ENCODE results near the gene AGMAT. TPM values are rescaled to one million over a fixed set of nuclear protein-coding genes. Genes with fewer than 3 reads are reported as not detected.

AGMAT gene
- total and polyA plus RNA-seq, 8 donors, result 0.28 to 1.0 (median 0.50) TPM

- 95 to 96% methylated on average over 7 of the region's 7 CpGs for WGBS, 2 donors
- no peak overlapping the region for H3K27ac ChIP-seq
- DNase-seq (no peak), FAIRE-seq (no peak), ATAC-seq (no peak)
- H3K9me3 ChIP-seq, result no peaks in the 10 kb centered on the region
- no peaks in the 10 kb centered on the region for H3K27me3 ChIP-seq
- H3K4me1 ChIP-seq, result no peaks in the 10 kb centered on the region
- H3K36me3 ChIP-seq, result peaks cover 0 to 10% (median 0%) of the 10 kb centered on the region in 3 donors
- intact Hi-C loops (cut with DNase I), result no loop called here
- H3K4me3 ChIP-seq, result no peak overlapping the region
- no peak for TF ChIP-seq CTCF (IDR thresholded peaks at IDR 0.05)
These were observed 9.2 kb downstream of the AGMAT start for GRCh38 chr1:15575549-15576150.

GRCh38 chr1:15574741-15575140 is 10.1 kb downstream of the AGMAT start:
- Histone ChIP-seq H3K4me1 (no peaks in the 10 kb centered on the region), H3K36me3 (peaks cover 0 to 13% (median 0%) of the 10 kb centered on the region in 3 donors), H3K4me3 (no peak overlapping the region), H3K9me3 (no peaks in the 10 kb centered on the region), H3K27ac (no peak overlapping the region), H3K27me3 (no peaks in the 10 kb centered on the region)
- DNase-seq (no peak), ATAC-seq (no peak), FAIRE-seq (no peak)
- WGBS, 2 donors, result 61 to 68% methylated on average over 6 of the region's 6 CpGs
- no peak for TF ChIP-seq CTCF (IDR thresholded peaks at IDR 0.05)
- intact Hi-C loops (cut with DNase I), result no loop called here

- intact Hi-C loops (cut with DNase I), result no loop called here
- no peak overlapping the region for H3K27ac ChIP-seq
These were observed 11.4 kb downstream of the AGMAT start for GRCh38 chr1:15573477-15573876.

GRCh38 chr1:15571266-15571665 is 13.6 kb downstream of the AGMAT start:
- no peak for FAIRE-seq
- H3K36me3 ChIP-seq, result peaks cover 0 to 46% (median 13%) of the 10 kb centered on the region in 3 donors
- no peak for ATAC-seq
- H3K27ac ChIP-seq, result no peak overlapping the region
- no peak for DNase-seq
- H3K9me3 ChIP-seq, result no peaks in the 10 kb centered on the region
- no peaks in the 10 kb centered on the region for H3K4me1 ChIP-seq
- no peak overlapping the region for H3K4me3 ChIP-seq
- TF ChIP-seq CTCF (IDR thresholded peaks at IDR 0.05), result no peak
- no peaks in the 10 kb centered on the region for H3K27me3 ChIP-seq
- intact Hi-C loops (cut with DNase I), result no loop called here

More at GRCh38 chr1:15573477-15573876, 11.4 kb downstream of the AGMAT start:
- 93 to 94% methylated on average over 9 of the region's 9 CpGs for WGBS, 2 donors
- no peaks in the 10 kb centered on the region for H3K4me1 ChIP-seq
- H3K36me3 ChIP-seq, result peaks cover 0 to 25% (median 0%) of the 10 kb centered on the region in 3 donors
- no peak for ATAC-seq
- FAIRE-seq, result no peak
- H3K27me3 ChIP-seq, result no peaks in the 10 kb centered on the region
- H3K4me3 ChIP-seq, result no peak overlapping the region
- H3K9me3 ChIP-seq, result no peaks in the 10 kb centered on the region
- TF ChIP-seq CTCF (IDR thresholded peaks at IDR 0.05), result no peak
- DNase-seq, result no peak

GRCh38 chr1:15570861-15571260 is 14.0 kb downstream of the AGMAT start:
- Histone ChIP-seq H3K4me3 (no peak overlapping the region), H3K9me3 (no peaks in the 10 kb centered on the region), H3K27me3 (no peaks in the 10 kb centered on the region), H3K4me1 (no peaks in the 10 kb centered on the region), H3K36me3 (peaks cover 0 to 50% (median 17%) of the 10 kb centered on the region in 3 donors), H3K27ac (no peak overlapping the region)
- intact Hi-C loops (cut with DNase I), result no loop called here
- FAIRE-seq (no peak), ATAC-seq (no peak), DNase-seq (no peak)
- TF ChIP-seq CTCF (IDR thresholded peaks at IDR 0.05), result no peak
- 86% methylated on average over 1 of the region's 1 CpG for WGBS, 2 donors
